ENCODE measurements around the gene INO80. TPM values are rescaled to one million over a fixed set of nuclear protein-coding genes. Genes with fewer than 3 reads are reported as not detected.

The INO80 gene
- total and polyA plus RNA-seq, 7 donors, result 7.2 to 36.6 (median 17.1) TPM

DNA sequence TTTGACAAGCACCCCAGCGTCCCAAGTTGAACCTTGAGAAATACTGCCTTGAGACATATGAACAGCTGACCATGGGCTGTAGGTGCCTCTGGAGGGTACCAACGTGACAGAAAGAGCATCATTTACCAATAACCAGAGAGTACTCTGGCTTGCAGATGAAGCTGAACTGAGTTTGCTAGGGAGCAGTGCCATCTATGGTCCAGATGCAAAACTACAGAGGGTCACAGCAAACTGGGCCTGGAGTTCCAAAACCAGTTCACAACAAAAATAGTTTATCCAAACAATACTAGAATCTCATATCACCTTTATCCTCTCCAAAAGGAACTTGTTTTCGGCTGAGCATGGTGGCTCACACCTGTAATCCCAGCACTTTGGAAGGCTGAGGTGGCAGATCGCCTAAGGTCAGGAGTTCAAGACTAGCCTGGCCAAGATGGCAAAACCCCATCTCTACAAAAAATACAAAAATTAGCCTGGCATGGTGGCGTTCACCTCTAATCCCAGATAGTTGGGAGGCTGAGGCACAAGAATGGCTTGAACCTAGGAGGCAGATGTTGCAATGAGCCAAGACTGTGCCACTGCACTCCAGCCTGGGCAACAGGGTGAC is 93.5 kb downstream of the INO80 start:
- peak overlapping the region in 2 of 4 donors; percentile 9 to 75 for H3K27ac ChIP-seq
- WGBS, 2 donors, result 66 to 70% methylated on average over 5 of the region's 5 CpGs
- intact Hi-C loops (cut with DNase I), result loop anchor here (2.0 to 10.0 kb wide), 3 partner anchors 82 to 162 kb away; no protein-coding TSS in a partner anchor
- TF ChIP-seq POLR2AphosphoS5 (IDR thresholded peaks at IDR 0.05) (no peak), CTCF (IDR thresholded peaks at IDR 0.05) (peak; percentile 51 to 71 (median 64))
- H3K36me3 ChIP-seq, result peaks cover 3 to 38% (median 18%) of the 10 kb centered on the region in 4 donors
- H3K4me1 ChIP-seq, result peaks cover 0 to 38% (median 30%) of the 10 kb centered on the region in 4 donors
- H3K27me3 ChIP-seq, result no peaks in the 10 kb centered on the region
- H3K9me3 ChIP-seq, result no peaks in the 10 kb centered on the region
- DNase-seq, result no peak
- no peak overlapping the region for H3K4me3 ChIP-seq

GRCh38 chr15:41020829-41021228 is 95.3 kb downstream of the INO80 start:
- no peak overlapping the region for H3K4me3 ChIP-seq
- no peak for TF ChIP-seq CTCF (IDR thresholded peaks at IDR 0.05)
- no peak for TF ChIP-seq POLR2AphosphoS5 (IDR thresholded peaks at IDR 0.05)
- TF ChIP-seq POLR2A (IDR thresholded peaks at IDR 0.05), result no peak
- no peak for TF ChIP-seq EP300 (IDR thresholded peaks at IDR 0.05)
- no peak for DNase-seq
- H3K36me3 ChIP-seq, result peaks cover 6 to 43% (median 19%) of the 10 kb centered on the region in 4 donors
- intact Hi-C loops (cut with DNase I), result loop anchor here (10.0 kb wide), 1 partner anchor 164 kb away; no protein-coding TSS in a partner anchor
- WGBS, 2 donors, result 84 to 89% methylated on average over 6 of the region's 6 CpGs
- no peaks in the 10 kb centered on the region for H3K27me3 ChIP-seq
- H3K9me3 ChIP-seq, result no peaks in the 10 kb centered on the region
- H3K4me1 ChIP-seq, result peaks cover 0 to 44% (median 28%) of the 10 kb centered on the region in 4 donors
- no peak overlapping the region for H3K27ac ChIP-seq

DNA sequence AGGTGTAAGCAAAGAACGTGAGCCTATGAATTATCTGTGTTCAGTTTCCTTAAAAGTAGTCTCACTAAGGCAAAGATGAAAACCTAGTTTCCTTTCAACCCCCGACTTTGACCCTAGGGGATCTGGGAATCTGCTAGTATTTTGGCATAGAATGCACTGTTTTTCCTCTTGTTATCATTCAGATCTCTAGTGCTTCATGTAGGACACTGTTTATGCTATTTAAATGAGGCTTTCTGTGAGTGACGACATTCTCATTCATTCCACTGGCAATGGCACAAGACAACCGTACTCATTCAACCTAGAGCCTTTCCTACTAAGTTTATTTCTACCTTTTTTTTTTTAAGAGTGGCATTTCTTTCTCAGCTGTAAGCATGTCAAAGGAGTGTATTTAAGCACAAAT is 95.8 kb downstream of the INO80 start:
- Histone ChIP-seq H3K27me3 (no peaks in the 10 kb centered on the region), H3K9me3 (no peaks in the 10 kb centered on the region), H3K4me3 (no peak overlapping the region), H3K4me1 (peaks cover 0 to 39% (median 23%) of the 10 kb centered on the region in 4 donors), H3K27ac (no peak overlapping the region), H3K36me3 (peaks cover 11 to 49% (median 21%) of the 10 kb centered on the region in 4 donors)
- WGBS, 2 donors, result 81 to 83% methylated on average over 4 of the region's 4 CpGs
- TF ChIP-seq POLR2AphosphoS5 (IDR thresholded peaks at IDR 0.05), result no peak
- no peak for TF ChIP-seq EP300 (IDR thresholded peaks at IDR 0.05)
- TF ChIP-seq CTCF (IDR thresholded peaks at IDR 0.05), result no peak
- no peak for TF ChIP-seq POLR2A (IDR thresholded peaks at IDR 0.05)
- intact Hi-C loops (cut with DNase I), result loop anchor here (10.0 kb wide), 1 partner anchor 164 kb away; no protein-coding TSS in a partner anchor
- no peak for DNase-seq

DNA sequence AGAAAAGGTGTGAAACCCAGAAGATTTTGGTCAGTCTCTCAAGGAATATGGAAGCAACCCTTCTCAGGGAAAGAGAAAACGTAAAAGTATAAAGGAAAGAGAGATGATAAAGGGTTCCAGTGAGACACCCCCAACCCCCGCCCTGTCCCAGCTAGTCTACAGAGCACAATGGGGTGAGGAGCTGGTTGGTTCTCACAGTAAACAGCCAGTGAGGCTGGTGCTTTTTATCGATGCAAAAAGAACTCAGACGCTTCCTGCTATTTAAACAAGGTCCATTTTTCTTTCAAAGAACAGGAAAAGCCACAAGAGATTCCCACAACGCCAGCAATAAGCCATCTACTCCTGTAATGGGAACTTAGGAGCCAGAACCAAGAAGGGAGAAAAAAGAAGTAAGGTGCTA is 96.9 kb downstream of the INO80 start:
- intact Hi-C loops (cut with DNase I), result no loop called here
- H3K4me1 ChIP-seq, result peaks cover 0 to 28% (median 12%) of the 10 kb centered on the region in 4 donors
- no peak for TF ChIP-seq POLR2A (IDR thresholded peaks at IDR 0.05)
- TF ChIP-seq EP300 (IDR thresholded peaks at IDR 0.05), result no peak
- TF ChIP-seq CTCF (IDR thresholded peaks at IDR 0.05), result no peak
- no peak for TF ChIP-seq POLR2AphosphoS5 (IDR thresholded peaks at IDR 0.05)
- H3K36me3 ChIP-seq, result peaks cover 11 to 60% (median 22%) of the 10 kb centered on the region in 4 donors
- H3K27me3 ChIP-seq, result no peaks in the 10 kb centered on the region
- no peak overlapping the region for H3K4me3 ChIP-seq
- H3K27ac ChIP-seq, result no peak overlapping the region
- no peak for DNase-seq
- 63 to 68% methylated on average over 5 of the region's 5 CpGs for WGBS, 2 donors
- no peaks in the 10 kb centered on the region for H3K9me3 ChIP-seq

All from sigmoid colon (tissue), 7 donors.